GM21786 (cell line): ENCODE measurements around the gene AGTR1.

Experiments
- ATAC-seq: cut with Tn5 transposase; IDR thresholded peaks from one replicate; pipeline ENCODE4 v1.9.1; 2021; ENCODE audit not compliant: unreplicated experiment

AGTR1 gene

DNA sequence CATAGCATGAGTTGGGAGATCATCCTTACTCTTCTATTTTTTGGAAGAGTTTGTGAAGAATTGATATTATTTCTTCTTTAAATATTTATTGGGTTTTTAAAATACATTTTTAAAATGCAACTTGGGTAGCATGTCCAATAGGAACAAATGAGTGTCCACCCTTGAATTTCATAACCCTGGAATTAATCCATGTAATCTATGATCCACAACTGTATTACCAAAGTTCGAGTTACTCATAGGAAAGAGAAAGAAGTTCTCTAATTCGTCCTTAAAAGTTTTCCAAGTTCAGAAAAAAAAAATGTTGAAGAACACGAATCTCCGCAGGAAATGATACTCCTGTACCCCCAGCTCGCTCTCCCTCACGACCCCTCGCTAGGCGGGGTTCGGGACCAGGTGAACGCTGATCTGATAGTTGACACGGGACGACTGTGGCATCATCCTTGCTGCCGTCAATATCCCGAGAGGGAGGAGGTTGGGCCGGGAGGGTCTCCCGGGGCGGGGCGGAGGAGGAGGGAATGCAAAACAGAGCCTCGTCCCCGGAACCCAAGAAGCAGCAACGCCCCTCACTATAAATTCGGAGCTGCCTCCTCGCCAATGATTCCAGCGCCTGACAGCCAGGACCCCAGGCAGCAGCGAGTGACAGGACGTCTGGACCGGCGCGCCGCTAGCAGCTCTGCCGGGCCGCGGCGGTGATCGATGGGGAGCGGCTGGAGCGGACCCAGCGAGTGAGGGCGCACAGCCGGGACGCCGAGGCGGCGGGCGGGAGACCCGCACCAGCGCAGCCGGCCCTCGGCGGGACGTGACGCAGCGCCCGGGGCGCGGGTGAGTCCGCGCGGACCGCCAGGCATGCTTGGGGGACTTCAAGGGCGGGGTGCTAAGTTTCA is at the start of gene AGTR1:
TSS of gene AGTR1 (plus strand) at position 598 of the 884 bp plus-strand sequence. CDS start 43,133 bp downstream, outside the sequence.
- no peak for ATAC-seq

DNA sequence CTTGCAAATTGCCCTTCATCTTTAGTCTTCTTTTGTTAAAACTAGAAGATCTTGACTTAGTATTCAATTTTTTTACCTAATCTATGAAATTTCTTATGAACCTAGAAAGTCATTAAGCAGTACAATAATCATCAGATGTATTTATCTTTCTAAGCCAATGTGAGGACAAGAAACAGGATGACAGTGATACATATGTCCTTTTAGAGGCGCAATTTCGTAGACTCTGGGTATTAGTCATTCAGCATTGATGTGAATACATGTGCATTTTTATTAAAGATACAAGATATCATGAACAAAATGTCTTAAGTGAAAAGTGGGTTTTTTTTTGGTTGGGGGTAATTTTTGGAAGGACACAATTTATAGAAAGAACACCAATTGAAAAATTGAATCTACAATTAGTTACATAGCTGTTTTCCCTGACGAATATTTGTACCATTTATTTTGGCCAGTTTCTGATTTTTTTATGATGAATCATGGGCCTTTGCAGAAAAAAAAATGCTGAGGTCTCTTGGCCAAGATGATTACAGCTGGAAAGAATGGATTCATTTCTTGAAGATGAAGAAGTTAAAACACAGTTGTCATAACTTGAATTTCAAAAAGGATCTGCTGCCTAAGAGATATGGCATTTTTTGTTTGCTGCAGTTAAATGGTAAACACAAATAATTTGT is 48.9 kb upstream of the AGTR1 start:
- no peak for ATAC-seq

DNA sequence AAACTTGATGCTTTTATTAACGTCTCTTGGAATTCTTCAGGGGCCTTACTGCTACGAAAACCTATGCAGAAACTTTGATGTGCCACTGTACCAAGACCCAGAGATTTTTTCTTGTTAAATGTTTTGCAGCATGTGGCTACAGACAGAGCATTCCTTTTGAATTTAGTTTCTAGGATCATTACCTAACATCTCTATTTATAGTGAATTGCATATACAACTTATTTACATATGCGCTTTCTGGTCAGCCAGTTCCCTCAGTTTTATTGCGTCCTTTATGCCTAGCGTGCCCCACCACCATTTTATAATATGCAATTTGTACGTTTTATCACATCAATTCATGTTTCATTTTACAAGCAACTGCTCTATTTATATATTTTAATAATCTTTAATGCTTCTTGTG is 46.2 kb upstream of the AGTR1 start:
- no peak for ATAC-seq

DNA sequence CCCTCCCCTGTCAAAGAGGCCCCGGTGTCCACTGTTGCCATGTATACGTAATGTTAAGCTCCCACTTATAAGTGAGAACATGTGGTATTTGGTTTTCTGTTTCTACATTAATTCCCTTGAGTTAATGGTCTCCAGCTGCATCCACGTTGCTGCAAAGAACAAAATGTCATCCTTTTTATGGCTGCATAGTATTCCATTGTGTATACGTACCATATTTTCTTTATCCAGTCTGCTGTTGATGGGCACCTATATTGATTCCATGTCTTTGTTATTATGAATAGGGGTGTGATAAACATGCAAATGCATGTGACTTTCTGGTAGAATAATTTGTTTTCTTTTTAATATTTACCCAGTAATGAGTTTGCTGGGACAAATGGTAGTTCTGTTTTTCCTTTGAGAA is 43.3 kb upstream of the AGTR1 start:
- no peak for ATAC-seq

DNA sequence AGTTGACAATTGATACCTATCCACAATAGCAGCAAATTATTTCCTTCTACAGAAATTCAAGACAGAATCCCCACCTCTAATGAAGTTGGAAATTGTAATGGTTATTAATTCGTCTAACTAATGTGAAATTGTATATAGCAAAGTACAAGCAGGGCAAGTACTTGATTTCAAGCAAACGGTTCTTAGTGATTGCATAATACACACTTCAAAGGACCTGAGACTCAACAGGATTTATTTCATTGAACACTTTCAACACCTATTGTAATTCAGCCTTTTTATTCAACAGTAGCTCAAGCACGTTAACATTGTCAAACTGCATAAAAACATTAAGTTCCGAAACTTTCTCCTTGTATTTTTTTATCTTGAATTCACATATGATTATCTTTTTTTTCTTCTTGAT is 40.2 kb upstream of the AGTR1 start:
- ATAC-seq: no peak

DNA sequence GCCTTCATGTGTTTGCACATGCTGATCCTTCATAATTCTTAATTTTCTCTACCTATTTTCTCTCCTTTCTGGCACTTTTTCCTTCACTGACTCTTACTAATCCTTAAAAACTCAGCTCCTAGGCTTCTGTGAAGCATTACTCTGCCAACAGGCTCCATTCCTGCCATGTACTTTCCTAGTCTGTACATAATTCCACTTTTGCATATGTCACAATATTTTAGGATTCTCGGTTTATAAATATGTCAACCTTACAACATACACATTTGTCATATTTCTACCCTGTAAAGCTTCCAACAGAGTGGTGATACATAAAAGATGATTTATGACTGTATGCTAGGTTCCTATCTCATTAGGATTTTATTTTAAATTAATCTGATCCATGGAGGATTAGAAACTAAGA is 38.2 kb upstream of the AGTR1 start:
- no peak for ATAC-seq

DNA sequence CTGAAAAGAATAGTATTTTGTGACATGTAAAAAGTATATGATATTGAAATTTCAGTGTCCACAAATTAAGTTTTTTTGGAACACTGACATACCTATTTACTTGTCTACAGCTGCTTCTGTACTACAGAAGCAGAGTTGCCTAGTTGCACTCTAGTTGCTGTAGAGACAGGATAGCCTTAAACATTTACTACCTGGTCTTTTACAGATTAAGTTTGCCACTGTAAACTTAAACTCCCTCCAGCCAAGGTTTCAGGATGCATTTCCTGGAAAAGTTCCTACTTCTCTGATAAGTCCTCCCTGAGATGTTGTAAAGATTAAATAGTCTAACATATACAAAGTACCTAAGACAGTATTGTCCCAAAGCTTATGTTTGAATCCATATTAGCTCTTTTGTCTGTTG is 17.4 kb upstream of the AGTR1 start:
- no peak for ATAC-seq

DNA sequence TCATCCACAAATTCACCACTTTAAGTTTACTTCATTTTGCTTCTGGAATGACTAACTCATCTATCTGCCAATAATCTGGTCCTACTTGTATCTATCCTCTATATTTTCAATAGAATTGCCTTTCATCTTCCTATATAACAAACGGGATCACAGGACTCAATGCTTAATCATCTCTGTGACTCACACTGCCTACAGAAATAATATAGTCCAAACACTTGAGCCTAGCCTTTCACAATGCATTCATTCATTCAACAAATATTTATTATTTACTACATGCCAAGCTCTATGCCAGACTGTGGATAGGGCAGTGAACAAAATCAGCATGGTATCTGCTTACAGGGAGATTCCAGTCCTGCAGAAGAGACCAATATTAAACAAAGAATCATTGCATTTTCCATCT is 16.6 kb upstream of the AGTR1 start:
- ATAC-seq: no peak

DNA sequence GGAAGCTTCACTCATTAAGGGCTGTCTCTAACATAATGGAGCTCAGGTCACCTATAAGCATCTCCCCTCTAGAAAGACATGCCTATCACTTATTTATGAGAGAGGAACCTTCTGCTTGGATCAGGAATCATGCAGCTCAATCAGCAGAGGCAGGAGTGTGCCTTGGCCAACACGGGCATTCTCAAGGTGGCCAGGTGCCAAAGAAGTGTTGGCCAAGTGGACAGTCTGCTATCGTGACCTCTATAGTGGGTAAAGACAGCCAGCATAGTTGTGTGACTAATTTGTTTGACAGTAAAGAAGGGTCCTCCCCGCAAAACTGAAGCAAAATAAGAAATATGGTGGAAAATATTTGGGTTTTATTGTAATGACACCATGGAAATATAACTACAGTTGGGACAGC is 14.7 kb upstream of the AGTR1 start:
- no peak for ATAC-seq

DNA sequence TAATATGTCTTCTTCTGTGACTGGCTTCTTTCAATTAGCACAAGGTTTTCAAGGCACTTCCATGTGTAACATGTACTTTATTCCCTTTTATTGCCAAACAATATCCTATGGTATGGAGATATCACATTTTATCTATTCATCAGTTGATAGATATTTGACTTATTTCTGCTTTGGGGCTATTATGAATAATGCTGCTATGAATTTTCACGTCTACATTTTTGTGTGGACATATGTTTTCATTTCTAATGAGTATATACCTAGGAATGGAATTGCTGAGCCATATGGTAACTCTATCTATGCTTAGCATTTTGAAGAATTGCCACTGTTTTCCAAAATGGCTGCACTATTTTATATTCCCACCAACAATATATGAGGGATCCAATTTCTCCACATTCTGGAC is 3.6 kb upstream of the AGTR1 start:
- ATAC-seq: no peak

DNA sequence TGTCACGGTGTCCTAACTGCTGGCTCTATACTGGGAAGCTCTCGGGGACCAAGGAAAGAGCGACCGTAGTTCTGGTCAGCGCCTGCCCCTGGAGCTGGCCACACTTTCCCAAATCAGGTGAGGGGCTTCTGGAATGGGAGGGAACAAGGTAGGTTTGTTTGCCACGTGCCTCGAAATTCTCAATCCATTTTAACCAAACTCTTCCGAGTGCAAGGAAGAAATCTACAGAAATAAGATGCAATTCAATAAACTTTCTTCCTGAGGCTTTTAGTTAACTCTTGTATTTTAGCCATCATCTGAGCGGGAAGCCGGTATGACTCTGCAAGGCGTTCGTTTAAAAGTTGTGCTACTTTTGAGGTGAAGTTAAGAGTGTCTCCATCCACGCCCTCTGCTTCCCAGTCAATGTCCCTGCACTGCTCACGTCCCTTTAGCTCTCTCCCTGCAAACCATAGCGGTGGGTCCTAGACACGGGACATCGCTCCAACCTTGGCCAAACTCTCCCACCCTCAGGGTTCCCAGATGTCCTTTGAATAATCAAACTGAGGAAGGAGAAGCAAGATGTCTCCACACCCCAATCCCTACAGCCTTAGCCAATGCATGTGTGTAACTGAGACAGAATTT is 597 bp downstream of the AGTR1 start:
- ATAC-seq: no peak

DNA sequence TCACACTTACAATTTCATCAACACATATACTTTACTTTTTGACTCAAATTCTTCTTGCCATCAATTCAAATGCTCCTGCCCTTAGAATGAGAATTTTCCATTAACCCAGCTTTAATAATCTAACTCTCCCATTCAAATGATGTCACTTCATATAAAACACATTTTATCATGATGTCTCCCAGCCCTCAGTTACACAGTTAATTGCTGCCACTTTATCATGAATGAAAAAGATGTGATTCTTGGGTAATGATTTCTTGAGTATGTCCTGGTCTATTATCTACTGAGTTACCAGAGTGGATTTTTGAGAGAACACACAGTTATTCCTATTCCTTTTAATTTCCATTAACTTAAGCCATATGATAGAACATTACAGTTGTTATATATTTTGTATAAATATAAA is 7.6 kb downstream of the AGTR1 start:
- no peak for ATAC-seq

DNA sequence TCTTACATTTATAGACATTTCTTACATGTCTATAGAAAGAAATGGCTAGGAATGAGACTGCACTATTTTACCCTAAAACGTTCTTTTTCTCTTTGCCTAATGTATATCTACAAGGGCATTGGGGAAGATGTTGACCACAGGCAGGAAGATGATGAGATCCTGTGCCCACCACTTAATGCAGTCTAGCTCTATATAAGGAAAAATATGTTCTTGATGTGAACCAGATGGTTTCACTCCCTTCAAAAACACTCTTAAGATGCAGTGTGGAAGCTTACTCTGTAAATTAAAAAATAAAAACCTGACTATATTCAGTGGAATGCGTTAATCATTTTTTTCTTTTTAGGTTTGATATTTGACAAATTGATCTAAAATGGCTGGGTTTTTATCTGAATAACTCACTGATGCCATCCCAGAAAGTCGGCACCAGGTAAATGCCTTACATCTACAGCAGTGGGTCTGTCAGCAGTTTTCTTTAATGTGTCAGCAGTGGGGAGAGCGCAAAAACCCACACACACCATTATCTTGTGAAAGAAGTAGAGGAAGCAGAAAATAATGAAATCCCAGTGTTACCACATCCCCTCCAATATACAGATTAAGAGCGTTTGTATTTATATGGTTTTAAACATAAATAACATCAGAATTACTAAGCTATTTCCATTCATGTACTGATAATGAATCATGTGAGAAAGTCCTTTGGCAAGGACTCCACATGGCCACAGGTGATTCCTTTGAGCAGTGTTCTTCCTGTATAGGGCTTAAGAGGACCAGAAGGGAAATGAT is 10.1 kb downstream of the AGTR1 start:
- ATAC-seq: no peak

DNA sequence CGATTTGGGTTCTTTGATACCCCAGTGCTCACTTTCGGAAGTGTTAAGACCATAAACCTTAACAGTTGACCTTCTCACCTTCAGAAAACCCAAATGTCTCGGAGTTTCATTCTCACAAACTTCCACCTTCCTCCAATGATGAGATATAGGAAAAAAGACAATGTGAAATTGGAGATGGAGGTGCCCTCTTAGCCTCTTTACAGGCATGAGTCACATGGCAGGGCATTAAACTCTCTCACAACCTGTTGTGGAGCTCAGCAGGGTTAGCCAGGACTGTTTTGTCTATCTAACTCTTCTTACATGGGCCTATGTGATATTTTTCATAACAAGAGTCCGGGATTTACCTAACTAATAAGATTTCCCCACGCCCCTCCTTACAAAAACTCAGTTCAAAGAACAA is 10.7 kb downstream of the AGTR1 start:
- no peak for ATAC-seq

DNA sequence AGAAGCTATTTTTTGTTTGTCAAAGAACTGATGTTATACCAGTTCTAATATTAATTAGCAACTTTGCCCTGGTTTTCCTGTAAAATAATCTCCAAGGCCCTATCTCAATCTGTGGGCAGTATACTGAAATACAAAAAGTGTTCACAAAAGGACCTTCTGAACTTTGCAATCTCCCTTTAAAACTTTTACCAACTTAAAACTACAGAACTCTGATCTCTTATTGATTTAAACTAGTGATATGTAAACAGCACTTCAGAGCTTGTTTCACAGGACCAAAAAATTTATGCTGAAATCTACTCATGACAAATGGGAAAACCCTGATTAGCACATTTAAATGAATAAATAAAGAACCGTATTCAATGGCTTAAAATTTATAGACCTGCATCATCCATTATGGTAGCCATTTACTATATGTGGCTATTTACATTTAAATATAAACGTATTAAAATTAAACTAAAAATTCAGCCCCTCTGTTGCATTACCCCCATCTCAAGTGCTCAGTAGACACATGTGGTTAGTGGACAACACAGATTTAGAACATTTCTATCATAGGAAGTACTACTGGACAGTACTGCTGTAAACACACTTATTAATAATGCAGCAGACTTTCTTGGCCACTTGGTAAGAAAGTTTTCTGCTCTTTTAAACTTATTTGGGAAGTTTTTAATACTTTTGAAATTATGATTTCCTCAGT is 12.0 kb downstream of the AGTR1 start:
- ATAC-seq: no peak

DNA sequence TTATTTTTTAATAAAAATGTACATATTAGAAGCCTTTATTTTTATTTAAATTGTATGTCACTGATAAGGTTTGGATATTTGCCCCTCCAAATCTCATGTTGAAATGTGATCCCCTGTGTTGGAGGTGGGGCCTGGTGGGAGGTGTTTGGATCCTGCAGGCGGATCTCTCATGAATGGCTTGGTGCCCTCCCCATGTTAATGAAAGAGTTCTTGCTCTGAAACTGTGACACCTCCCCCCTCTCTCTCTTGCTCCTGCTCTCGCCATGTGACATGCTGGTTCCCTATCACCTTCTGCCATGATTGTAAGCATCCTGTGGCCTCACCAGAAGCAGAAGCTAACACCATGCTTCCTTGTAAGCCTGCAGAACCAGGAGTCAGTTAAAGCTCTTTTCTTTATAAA is 13.0 kb downstream of the AGTR1 start:
- no peak for ATAC-seq

DNA sequence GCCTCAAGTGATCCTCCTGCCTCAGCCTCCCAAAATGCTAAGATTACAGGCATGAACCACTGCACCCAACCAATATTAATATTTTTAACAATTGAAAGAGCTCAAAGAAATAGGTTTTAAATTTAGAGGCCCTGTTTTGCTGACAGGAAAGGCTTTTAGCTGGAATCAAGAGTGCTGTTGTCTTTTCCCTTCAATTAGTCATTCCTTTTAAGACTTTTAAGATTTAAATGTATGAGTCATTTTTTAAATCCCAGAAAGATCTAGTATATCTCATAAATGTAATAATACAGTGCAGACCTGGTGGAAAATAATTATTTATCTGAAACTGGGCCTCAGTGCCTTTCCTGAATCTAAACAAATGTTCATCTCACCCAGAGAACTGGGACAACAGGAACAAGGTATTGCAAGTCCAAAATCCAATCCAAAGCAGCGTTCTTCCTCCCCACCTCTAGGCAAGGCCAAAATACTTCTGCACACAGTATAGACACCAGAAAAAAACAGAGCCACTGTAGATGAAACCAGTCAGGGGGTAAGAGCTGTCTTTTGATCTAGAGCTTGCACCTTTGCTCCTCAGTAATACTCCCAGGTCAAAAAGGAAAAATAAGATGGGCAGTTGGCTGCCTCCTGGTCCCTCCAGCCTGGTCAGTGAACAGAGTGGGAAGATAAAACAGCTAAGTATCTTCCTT is 14.4 kb downstream of the AGTR1 start:
- no peak for ATAC-seq

DNA sequence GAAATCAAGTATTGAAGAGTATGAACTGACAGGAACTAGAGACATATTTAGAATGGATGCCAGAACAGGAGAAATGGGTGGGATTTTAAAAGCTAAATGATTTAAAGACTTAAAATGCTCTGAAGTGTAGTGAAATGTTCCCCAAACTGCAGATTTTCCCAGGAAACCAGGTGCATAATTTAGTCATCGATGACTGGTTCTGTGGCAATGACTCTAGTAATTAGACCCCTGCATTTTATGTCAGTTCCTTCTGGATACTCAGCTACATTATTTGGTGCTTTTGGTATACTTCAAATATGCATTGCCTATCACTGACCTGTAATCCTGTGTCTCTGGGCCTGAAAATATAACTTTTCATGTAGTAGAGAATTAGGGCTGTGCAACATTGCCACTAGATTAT is 16.8 kb downstream of the AGTR1 start:
- ATAC-seq: no peak

DNA sequence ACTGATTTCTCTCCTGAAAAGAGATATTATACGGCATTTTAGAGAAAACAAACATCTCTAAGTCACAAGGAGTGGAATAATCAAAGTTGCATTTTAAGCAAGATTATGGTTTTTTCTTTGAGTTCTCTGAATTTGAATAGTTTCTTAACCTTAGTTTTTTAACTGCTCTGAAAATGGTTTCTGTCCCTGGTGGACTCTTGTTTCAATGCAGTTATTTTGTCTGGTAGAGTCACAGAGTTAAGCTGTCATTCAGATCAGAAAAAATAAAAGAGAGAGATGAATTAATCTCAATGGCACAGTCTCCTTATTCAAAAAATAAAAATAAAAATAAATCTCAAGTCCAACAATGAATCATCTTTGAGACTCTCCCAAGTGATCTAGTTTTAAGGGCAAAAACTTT is 19.0 kb downstream of the AGTR1 start:
- ATAC-seq: no peak

DNA sequence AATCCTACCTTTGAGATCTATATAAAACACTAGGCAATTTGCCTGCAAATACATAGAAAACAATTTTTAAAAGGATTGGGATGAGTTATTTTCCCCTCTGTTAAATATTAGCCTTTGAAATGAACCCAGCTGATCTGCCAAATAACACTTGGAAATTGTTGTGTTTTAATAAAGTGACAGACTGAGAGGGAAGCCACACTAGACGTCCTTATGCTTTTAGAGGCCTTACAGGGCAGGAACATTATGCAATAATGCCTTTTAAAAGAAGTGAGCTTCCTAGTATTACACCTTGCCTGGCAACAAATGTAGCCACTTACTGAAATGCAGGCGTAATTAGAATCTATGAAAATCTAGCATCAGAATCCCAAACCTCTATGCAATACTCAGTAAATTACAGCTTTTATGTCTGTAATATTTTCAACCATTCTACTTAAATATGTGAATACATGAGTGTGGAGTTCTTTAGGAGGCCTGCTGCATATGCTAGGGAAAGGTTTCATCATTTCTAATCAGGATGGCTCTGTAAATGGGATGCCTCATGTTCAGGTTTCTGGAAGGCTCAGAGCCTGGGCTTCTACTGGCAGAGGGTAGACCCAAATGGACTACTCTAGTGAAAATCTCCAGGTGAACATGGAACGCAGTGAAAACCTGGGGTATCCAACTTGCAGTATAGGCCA is 20.3 kb downstream of the AGTR1 start:
- ATAC-seq: no peak
